HCT116 (cell line): ENCODE measurements around the gene ETNK1. TPM values are rescaled to one million over a fixed set of nuclear protein-coding genes. Genes with fewer than 3 reads are reported as not detected.

Source experiments
- ATAC-seq: fragments of 200-7000 bp; cut with Tn5 transposase; 2 replicates; pipeline ENCODE4 v1.9.1; 2020; ENCODE audit warnings: mild to moderate bottlenecking, moderate library complexity
- BruUV-seq: library from RNA; stranded (reverse); fragments of 400-500 nt; replicated peaks from 2 replicates; lab custom pipeline; 2021; lab: Mats Ljungman, UMichigan
- CTCF ChIA-PET: fragments of 300-600 bp; sonication (Branson Sonifier 250); formaldehyde crosslinking; loops from one replicate; lab custom pipeline; 2021; ENCODE audit warnings: antibody characterized with exemption; lab: Charles Lee
- POLR2A ChIA-PET: fragments of 300-600, 350-600 bp; sonication (Branson Sonifier 250); formaldehyde crosslinking; loops from one replicate; lab custom pipeline; 2021; ENCODE audit warnings: antibody characterized with exemption; lab: Charles Lee
- RAD21 ChIA-PET, 2 experiments: fragments of 300-600 bp; sonication (Branson Sonifier 250); formaldehyde crosslinking; loops; one replicate each; lab custom pipeline; 2023; ENCODE audit warnings: low total read pairs in 2 of 2; ENCODE audit not compliant: uncharacterized antibody in 2 of 2, unreplicated experiment in 2 of 2, low non-redundant PET in 1 of 2; lab: Charles Lee
- DNase-seq: peaks from one replicate; pipeline ENCODE4 v3.0.0-alpha.2; 2010; ENCODE audit warnings: low read depth, low spot score
- H2AFZ ChIP-seq: fragments of 200-600 bp; shearing (Covaris generic), sonication (generic); 2 replicates; pipeline ENCODE4 v1.6.1; 2017; ENCODE audit warnings: low read depth, mixed run types, mixed read lengths, antibody characterized with exemption, low read length; ENCODE audit not compliant: poor library complexity, severe bottlenecking
- H3K27ac ChIP-seq: 2 replicates; pipeline ENCODE4 v1.5.1; 2012; ENCODE audit warnings: low read depth, low read length
- H3K27me3 ChIP-seq: fragments of 200-600 bp; sonication (generic); 2 replicates; pipeline ENCODE4 v1.6.1; 2016; ENCODE audit warnings: mixed run types, low read length, mixed read lengths; ENCODE audit not compliant: insufficient read depth
- H3K36me3 ChIP-seq, 2 experiments: fragments of 200-500 bp in 1 of 2; fragments of 200-600 bp in 1 of 2; sonication (Bioruptor generic) in 1 of 2; sonication (generic) in 1 of 2; 2 replicates each; pipeline versions ENCODE4 v1.5.1 to v1.6.1; 2014 to 2016; ENCODE audit warnings: low read length in 2 of 2, inconsistent platforms in 1 of 2, mixed read lengths in 1 of 2, mixed run types in 1 of 2; ENCODE audit not compliant: insufficient read depth in 2 of 2, control insufficient read depth in 1 of 2
- H3K4me1 ChIP-seq, 2 experiments: fragments of 200-600 bp in 1 of 2; sonication (generic) in 1 of 2; 2 replicates each; pipeline versions ENCODE4 v1.5.1 to v1.6.1; 2012 to 2017; ENCODE audit warnings: low read length in 2 of 2, inconsistent platforms in 1 of 2, mild to moderate bottlenecking in 1 of 2, mixed read lengths in 1 of 2, mixed run types in 1 of 2, moderate library complexity in 1 of 2; ENCODE audit not compliant: insufficient read depth in 2 of 2, control insufficient read depth in 1 of 2
- H3K4me2 ChIP-seq: fragments of 200-600 bp; sonication (generic); 2 replicates; pipeline ENCODE4 v1.6.1; 2017; ENCODE audit warnings: mixed run types, low read length, mixed read lengths
- H3K4me3 ChIP-seq, 2 experiments: fragments of 200-600 bp in 1 of 2; sonication (generic) in 1 of 2; replicated peaks in 1 of 2; 2 replicates each; pipeline ENCODE4 v1.5.1; 2011 to 2016; ENCODE audit warnings: low read length in 2 of 2, control low read depth in 1 of 2, low read depth in 1 of 2, mild to moderate bottlenecking in 1 of 2, mixed read lengths in 1 of 2, mixed run types in 1 of 2
- H3K79me2 ChIP-seq: fragments of 200-600 bp; sonication (generic); 2 replicates; pipeline ENCODE4 v1.6.1; 2017; ENCODE audit warnings: mild to moderate bottlenecking, mixed run types, low read length, moderate library complexity, mixed read lengths; ENCODE audit not compliant: insufficient read depth
- H3K9ac ChIP-seq: fragments of 200-600 bp; sonication (generic); 2 replicates; pipeline ENCODE4 v1.6.1; 2016; ENCODE audit warnings: low read length, mixed read lengths
- H3K9me2 ChIP-seq: fragments of 200-600 bp; sonication (generic), shearing (Covaris generic); 2 replicates; pipeline ENCODE4 v1.6.1; 2017; ENCODE audit warnings: mixed run types, mild to moderate bottlenecking, moderate library complexity; ENCODE audit not compliant: insufficient read depth
- H3K9me3 ChIP-seq, 2 experiments: fragments of 200-500 bp in 1 of 2; fragments of 200-600 bp in 1 of 2; sonication (Bioruptor generic) in 1 of 2; sonication (generic) in 1 of 2; 2 replicates each; pipeline ENCODE4 v1.6.1; 2014 to 2017; ENCODE audit warnings: low read length in 2 of 2, mixed read lengths in 2 of 2, inconsistent platforms in 1 of 2, low read depth in 1 of 2, mild to moderate bottlenecking in 1 of 2, mixed run types in 1 of 2, moderate library complexity in 1 of 2; ENCODE audit not compliant: control insufficient read depth in 1 of 2, insufficient read depth in 1 of 2
- H4K20me1 ChIP-seq: fragments of 200-600 bp; sonication (generic), shearing (Covaris generic); 2 replicates; pipeline ENCODE4 v1.6.1; 2017; ENCODE audit warnings: mixed run types, mild to moderate bottlenecking, moderate library complexity; ENCODE audit not compliant: insufficient read depth
- CBX3 ChIP-seq: IDR thresholded peaks from 2 replicates; pipeline ENCODE4 v1.6.1; 2012; ENCODE audit warnings: low read depth
- CEBPB ChIP-seq: IDR thresholded peaks from 2 replicates; pipeline ENCODE4 v1.6.1; 2012; ENCODE audit warnings: low read depth
- CTCF ChIP-seq, 3 experiments: fragments of 200-600 bp in 1 of 3; sonication (generic) in 1 of 3; IDR thresholded peaks in 2 of 3; conservative IDR thresholded peaks in 1 of 3; 2 replicates each; pipeline ENCODE4 v1.5.1; 2012 to 2017; ENCODE audit warnings: low read depth in 2 of 3, low read length in 2 of 3, antibody characterized with exemption in 1 of 3, borderline replicate concordance in 1 of 3, control low read depth in 1 of 3, mild to moderate bottlenecking in 1 of 3, mixed read lengths in 1 of 3, mixed run types in 1 of 3, moderate library complexity in 1 of 3; ENCODE audit not compliant: insufficient read depth in 1 of 3
- EGR1 ChIP-seq: IDR thresholded peaks from 2 replicates; pipeline ENCODE4 v1.6.1; 2012; ENCODE audit warnings: low read depth
- EZH2phosphoT487 ChIP-seq: fragments of 200-600 bp; IDR thresholded peaks from 2 replicates; pipeline ENCODE4 v1.6.1; 2018; ENCODE audit warnings: antibody characterized with exemption, borderline replicate concordance
- JUND ChIP-seq: IDR thresholded peaks from 2 replicates; pipeline ENCODE4 v1.6.1; 2012
- MAX ChIP-seq: IDR thresholded peaks from 2 replicates; pipeline ENCODE4 v1.6.1; 2012
- POLR2AphosphoS5 ChIP-seq: IDR thresholded peaks from 2 replicates; pipeline ENCODE4 v1.6.1; 2011; ENCODE audit warnings: mild to moderate bottlenecking, low read depth, low read length, moderate library complexity
- SIN3A ChIP-seq: IDR thresholded peaks from 2 replicates; pipeline ENCODE4 v1.6.1; 2012; ENCODE audit warnings: low read depth
- SP1 ChIP-seq: IDR thresholded peaks from 2 replicates; pipeline ENCODE4 v1.6.1; 2012; ENCODE audit warnings: low read depth
- SRF ChIP-seq: IDR thresholded peaks from 2 replicates; pipeline ENCODE4 v1.6.1; 2012; ENCODE audit warnings: low read depth
- ZFX ChIP-seq: fragments of 450-650 bp; IDR thresholded peaks from 2 replicates; pipeline ENCODE4 v1.6.1; 2017
- intact Hi-C: fragments of 100-400 bp; cut with micrococcal nuclease; formaldehyde crosslinking; loops from 2 replicates; pipeline ENCODE4 v1.10.0; 2022
- total RNA-seq: library from RNA; stranded (reverse); gene quantifications from one replicate; pipeline ENCODE4 v1.2.1, GENCODE V29; 2021; ENCODE audit not compliant: unreplicated experiment

The ETNK1 gene
- total RNA-seq, 1 experiment from 2014 or later = 83.6 TPM

- Histone ChIP-seq H3K36me3 (no peaks in the 10 kb centered on the region; a peak in 1 of 4 replicates), H3K9ac (no peak overlapping the region), H3K4me3 (no peak overlapping the region), H3K4me1 (no peaks in the 10 kb centered on the region), H3K79me2 (peaks cover 92% of the 10 kb centered on the region), H4K20me1 (peaks cover 8% of the 10 kb centered on the region; the same call in 1 of the 2 replicates), H2AFZ (no peak overlapping the region)
- no TSS peak for BruUV-seq
- CTCF ChIA-PET = no interaction called here
- intact Hi-C loops = no loop called here
- TF ChIP-seq JUND (no peak), SRF (no peak), SIN3A (no peak), POLR2AphosphoS5 (no peak), ZFX (no peak), CEBPB (no peak), CTCF (IDR thresholded peaks at IDR 0.05 in 2 of 3, conservative IDR thresholded peaks at IDR 0.05 in 1 of 3; ENCODE audit: borderline replicate concordance in 1 of 3, insufficient read depth in 1 of 3, low read depth in 2 of 3, low read length in 2 of 3) (no peak), SP1 (no peak), MAX (no peak), CBX3 (no peak), EGR1 (no peak), EZH2phosphoT487 (no peak)
- TF ChIP-seq, all 23 proteins: peak for 0
- Histone ChIP-seq H3K9me2 (no peaks in the 10 kb centered on the region), H3K9me3 (no peaks in the 10 kb centered on the region), H3K27ac (no peak overlapping the region), H3K27me3 (no peaks in the 10 kb centered on the region), H3K4me2 (no peak overlapping the region)
- ATAC-seq (no peak), DNase-seq (no peak)
- POLR2A ChIA-PET = no interaction called here
- RAD21 ChIA-PET = no interaction called here
These were observed 28.1 kb downstream of the ETNK1 start for GRCh38 chr12:22653075-22653474.
